OCI-LY7 (cell line): Measurements from ENCODE around the gene GOSR1.

Experiments used
- CTCF ChIP-seq: fragments of 200-600 bp; sonication (generic); conservative IDR thresholded peaks from 2 replicates; pipeline ENCODE4 v1.5.1; 2014; ENCODE audit warnings: mild to moderate bottlenecking, antibody characterized with exemption, low read length, moderate library complexity, mixed read lengths
- EZH2phosphoT487 ChIP-seq: fragments of 200-600 bp; sonication (generic); IDR thresholded peaks from 2 replicates; pipeline ENCODE4 v1.6.1; 2018; ENCODE audit warnings: low read depth, borderline replicate concordance, mild to moderate bottlenecking, mixed run types, antibody characterized with exemption, low read length, moderate library complexity, mixed read lengths

GRCh38 chr17:30472238-30472890, 4.8 kb upstream of the GOSR1 start:
- TF ChIP-seq CTCF = no peak
- TF ChIP-seq EZH2phosphoT487 = no peak
